HepG2 (cell line): ENCODE measurements around the gene PCDHGA2. TPM values are rescaled to one million over a fixed set of nuclear protein-coding genes. Genes with fewer than 3 reads are reported as not detected.

ENCODE experiments used
- ATF7-NPFF ChIP-seq: sonication (generic); formaldehyde crosslinking; IDR thresholded peaks from 2 replicates; pipeline ENCODE4 v1.8.1; 2023; ENCODE audit warnings: mild to moderate bottlenecking, low read depth, missing genetic modification reagents, moderate library complexity
- CHCHD3 ChIP-seq: sonication (generic); formaldehyde crosslinking; IDR thresholded peaks from 2 replicates; pipeline ENCODE4 v1.8.0; 2022; ENCODE audit warnings: mild to moderate bottlenecking, missing genetic modification reagents, moderate library complexity
- DPF2 ChIP-seq: sonication (generic); formaldehyde crosslinking; IDR thresholded peaks from 2 replicates; pipeline ENCODE4 v1.4.0; 2020; ENCODE audit warnings: mild to moderate bottlenecking, low read depth, missing genetic modification reagents, borderline replicate concordance
- HMGXB4 ChIP-seq, 2 experiments: sonication (generic) in 1 of 2; formaldehyde crosslinking in 1 of 2; IDR thresholded peaks; 2 replicates each; pipeline versions ENCODE4 v1.4.0 to v1.6.1; 2018 to 2020; ENCODE audit warnings: missing genetic modification reagents in 2 of 2, borderline replicate concordance in 1 of 2, low read depth in 1 of 2, mild to moderate bottlenecking in 1 of 2, missing biosample characterization in 1 of 2
- HNF4G ChIP-seq, 2 experiments: sonication (generic) in 1 of 2; formaldehyde crosslinking in 1 of 2; IDR thresholded peaks; 2 replicates each; pipeline versions ENCODE4 v1.4.0 to v1.6.1; 2011 to 2020; ENCODE audit warnings: borderline replicate concordance in 2 of 2, low read depth in 2 of 2, mild to moderate bottlenecking in 2 of 2, low read length in 1 of 2, missing genetic modification reagents in 1 of 2, moderate library complexity in 1 of 2
- HOXA5 ChIP-seq: sonication (generic); formaldehyde crosslinking; IDR thresholded peaks from 2 replicates; pipeline ENCODE4 v1.4.0; 2020; ENCODE audit warnings: missing genetic modification reagents
- KLF16 ChIP-seq, 2 experiments: sonication (generic) in 1 of 2; formaldehyde crosslinking in 1 of 2; IDR thresholded peaks; 2 replicates each; pipeline versions ENCODE4 v1.6.1 to v1.8.0; 2016 to 2023; ENCODE audit warnings: missing genetic modification reagents in 2 of 2, missing compliant biosample characterization in 1 of 2
- PRMT3 ChIP-seq: sonication (generic); formaldehyde crosslinking; IDR thresholded peaks from 2 replicates; pipeline ENCODE4 v1.8.1; 2022; ENCODE audit warnings: low read depth, mild to moderate bottlenecking, moderate library complexity, missing genetic modification reagents, borderline replicate concordance
- SRSF4 ChIP-seq: fragments of 200-400 bp; formaldehyde crosslinking; IDR thresholded peaks from one replicate; pipeline ENCODE4 v1.6.1; 2018; ENCODE audit warnings: mild to moderate bottlenecking, low read depth, low read length, moderate library complexity; ENCODE audit not compliant: poor library complexity, severe bottlenecking
- ZBTB14 ChIP-seq: sonication (generic); formaldehyde crosslinking; IDR thresholded peaks from 2 replicates; pipeline ENCODE4 v1.4.0; 2020; ENCODE audit warnings: missing genetic modification reagents
- ZBTB7A ChIP-seq: sonication (generic); formaldehyde crosslinking; IDR thresholded peaks from 2 replicates; pipeline ENCODE4 v1.8.0; 2022; ENCODE audit warnings: mild to moderate bottlenecking, missing genetic modification reagents
- ZC3H4 ChIP-seq: sonication (generic); formaldehyde crosslinking; IDR thresholded peaks from 2 replicates; pipeline ENCODE4 v1.4.0; 2020; ENCODE audit warnings: missing genetic modification reagents, borderline replicate concordance
- ZNF124 ChIP-seq: sonication (generic); formaldehyde crosslinking; IDR thresholded peaks from 2 replicates; pipeline ENCODE4 v1.4.0; 2020; ENCODE audit warnings: missing genetic modification reagents
- ZNF383 ChIP-seq: sonication (generic); formaldehyde crosslinking; IDR thresholded peaks from 2 replicates; pipeline ENCODE4 v1.4.0; 2020; ENCODE audit warnings: missing genetic modification reagents, mild to moderate bottlenecking, borderline replicate concordance
- ZNF44 ChIP-seq: sonication (generic); formaldehyde crosslinking; IDR thresholded peaks from 2 replicates; pipeline ENCODE4 v1.5.1; 2020; ENCODE audit warnings: mild to moderate bottlenecking, missing genetic modification reagents
- ZNF441 ChIP-seq: sonication (generic); formaldehyde crosslinking; IDR thresholded peaks from 2 replicates; pipeline ENCODE4 v1.7.0; 2021; ENCODE audit warnings: missing genetic modification reagents, borderline replicate concordance
- ZNF557 ChIP-seq: sonication (generic); formaldehyde crosslinking; IDR thresholded peaks from 2 replicates; pipeline ENCODE4 v1.4.0; 2020; ENCODE audit warnings: missing genetic modification reagents
- ZNF782 ChIP-seq: sonication (generic); formaldehyde crosslinking; IDR thresholded peaks from 2 replicates; pipeline ENCODE4 v1.4.0; 2020; ENCODE audit warnings: missing genetic modification reagents, mild to moderate bottlenecking, borderline replicate concordance
- polyA plus RNA-seq, 8 experiments: library from polyadenylated mRNA; depleted of rRNA in 3 of 8; stranded (reverse) in 7 of 8; unstranded in 1 of 8; fragments of >200 nt; fragmentation: Illumina TruSeq in 4 of 8; extraction: Trizol in 4 of 8; gene quantifications; 2 replicates each; pipeline versions ENCODE4 v1.2.1 to v1.2.3, GENCODE V29; 2011 to 2016; ENCODE audit warnings: low read depth in 4 of 8, missing spikeins in 1 of 8, mixed read lengths in 1 of 8; ENCODE audit not compliant: insufficient read depth in 1 of 8
- total RNA-seq, 5 experiments: library from RNA; depleted of rRNA; stranded (reverse); fragments of >200 nt; fragmentation: Illumina TruSeq; extraction: Trizol; gene quantifications; 2 replicates each; pipeline ENCODE4 v1.2.3, GENCODE V29; 2016; ENCODE audit warnings: low read depth in 1 of 5
- TF ChIP-seq, protein P1 (sequence below): sonication (generic); formaldehyde crosslinking; IDR thresholded peaks from 2 replicates; pipeline ENCODE4 v1.4.0; 2020; ENCODE audit warnings: missing genetic modification reagents, mild to moderate bottlenecking, borderline replicate concordance
- TF ChIP-seq, protein P2 (sequence below): sonication (generic); formaldehyde crosslinking; IDR thresholded peaks from 2 replicates; pipeline ENCODE4 v1.4.0; 2020; ENCODE audit warnings: missing genetic modification reagents

PCDHGA2 gene
- total and polyA plus RNA-seq, 2 of the 13 experiments (the other 11 are each of a cell fraction or from before 2014, with no cell fraction given): 0.04 to 0.11 TPM

DNA sequence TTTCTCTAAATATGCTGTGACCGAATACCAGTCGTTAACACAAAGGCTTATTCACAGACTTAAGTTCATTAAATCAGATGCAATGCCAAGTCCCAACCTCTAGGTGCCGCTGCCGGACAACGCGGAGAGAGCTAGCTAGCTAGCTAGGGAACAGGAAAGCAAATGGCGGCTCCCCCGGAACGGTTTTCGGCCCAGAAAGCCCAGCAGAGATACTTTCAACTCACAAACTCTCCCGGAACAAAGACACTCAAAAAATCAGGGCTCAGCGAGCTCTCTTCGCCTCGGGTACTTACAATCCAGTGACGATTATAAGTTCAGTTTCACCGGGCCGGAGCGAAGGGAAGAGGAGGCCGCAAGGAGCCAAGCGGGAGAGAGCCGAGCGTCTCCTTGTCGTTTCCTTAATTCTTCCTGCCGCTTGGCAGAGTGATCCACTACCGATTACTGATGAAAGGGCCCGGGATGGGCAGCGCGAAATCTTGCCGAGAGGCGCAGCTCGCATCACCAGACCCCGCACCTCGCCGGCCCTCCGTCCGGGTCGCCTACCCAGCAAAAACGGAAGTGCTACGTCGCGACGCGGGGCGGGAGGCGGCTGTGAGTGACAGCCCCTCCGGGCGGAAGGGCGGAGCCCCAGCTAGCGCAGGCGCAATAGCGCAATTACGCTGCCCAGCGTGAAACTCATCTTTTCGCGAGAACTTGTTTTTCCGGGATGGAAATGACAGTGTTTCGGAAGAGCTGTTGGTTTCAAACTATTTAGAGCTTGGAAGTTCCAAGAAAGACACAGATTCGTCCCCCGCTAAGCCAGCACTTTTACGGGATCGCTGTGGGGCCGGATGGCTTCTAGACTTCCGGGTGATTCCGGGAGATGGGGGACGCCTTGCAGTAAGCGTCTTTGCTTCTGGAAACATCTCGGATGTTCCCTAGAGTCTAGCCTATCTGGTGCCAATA lies 18.1 kb upstream of the PCDHGA2 start, which contains the start of gene TAF7 (continued):
- peak; percentile 43; the same call in 1 of the 2 replicates for TF ChIP-seq ZNF441 (CRISPR knock-in tag)
- TF ChIP-seq ZNF557 (CRISPR knock-in tag): no peak; the same call in 1 of the 2 replicates
- no peak for TF ChIP-seq HNF4G (IDR thresholded peaks at IDR 0.05; ENCODE audit: borderline replicate concordance, low read depth, low read length)
- peak; percentile 80; the same call in 1 of the 2 replicates for TF ChIP-seq HNF4G (CRISPR knock-in tag; IDR thresholded peaks at IDR 0.05; ENCODE audit: borderline replicate concordance, low read depth)
- TF ChIP-seq ZNF44 (CRISPR knock-in tag): peak; percentile 42
- TF ChIP-seq, protein P1, sequence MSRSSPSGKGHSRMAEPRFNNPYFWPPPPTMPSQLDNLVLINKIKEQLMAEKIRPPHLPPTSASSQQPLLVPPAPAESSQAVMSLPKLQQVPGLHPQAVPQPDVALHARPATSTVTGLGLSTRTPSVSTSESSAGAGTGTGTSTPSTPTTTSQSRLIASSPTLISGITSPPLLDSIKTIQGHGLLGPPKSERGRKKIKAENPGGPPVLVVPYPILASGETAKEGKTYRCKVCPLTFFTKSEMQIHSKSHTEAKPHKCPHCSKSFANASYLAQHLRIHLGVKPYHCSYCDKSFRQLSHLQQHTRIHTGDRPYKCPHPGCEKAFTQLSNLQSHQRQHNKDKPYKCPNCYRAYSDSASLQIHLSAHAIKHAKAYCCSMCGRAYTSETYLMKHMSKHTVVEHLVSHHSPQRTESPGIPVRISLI (CRISPR knock-in tag): no peak
- TF ChIP-seq ZC3H4: no peak
- peak; percentile 75 for TF ChIP-seq HOXA5
- TF ChIP-seq ZBTB7A (CRISPR knock-in tag): no peak; the same call in 1 of the 2 replicates
- no peak for TF ChIP-seq PRMT3 (CRISPR knock-in tag)
- TF ChIP-seq ZBTB14: no peak; the same call in 1 of the 2 replicates
- TF ChIP-seq HMGXB4 (CRISPR knock-in tag; IDR thresholded peaks at IDR 0.05; ENCODE audit: borderline replicate concordance in 1 of 2, low read depth in 1 of 2): peak; percentile 78 to 93
- TF ChIP-seq SRSF4: no peak
- peak; percentile 70; the same call in 1 of the 2 replicates for TF ChIP-seq ZNF782 (CRISPR knock-in tag)
- TF ChIP-seq ZNF124 (CRISPR knock-in tag): peak; percentile 44; the same call in 1 of the 2 replicates
- TF ChIP-seq DPF2: no peak
- TF ChIP-seq ATF7-NPFF: peak; percentile 46; the same call in 1 of the 2 replicates
- TF ChIP-seq, protein P2, sequence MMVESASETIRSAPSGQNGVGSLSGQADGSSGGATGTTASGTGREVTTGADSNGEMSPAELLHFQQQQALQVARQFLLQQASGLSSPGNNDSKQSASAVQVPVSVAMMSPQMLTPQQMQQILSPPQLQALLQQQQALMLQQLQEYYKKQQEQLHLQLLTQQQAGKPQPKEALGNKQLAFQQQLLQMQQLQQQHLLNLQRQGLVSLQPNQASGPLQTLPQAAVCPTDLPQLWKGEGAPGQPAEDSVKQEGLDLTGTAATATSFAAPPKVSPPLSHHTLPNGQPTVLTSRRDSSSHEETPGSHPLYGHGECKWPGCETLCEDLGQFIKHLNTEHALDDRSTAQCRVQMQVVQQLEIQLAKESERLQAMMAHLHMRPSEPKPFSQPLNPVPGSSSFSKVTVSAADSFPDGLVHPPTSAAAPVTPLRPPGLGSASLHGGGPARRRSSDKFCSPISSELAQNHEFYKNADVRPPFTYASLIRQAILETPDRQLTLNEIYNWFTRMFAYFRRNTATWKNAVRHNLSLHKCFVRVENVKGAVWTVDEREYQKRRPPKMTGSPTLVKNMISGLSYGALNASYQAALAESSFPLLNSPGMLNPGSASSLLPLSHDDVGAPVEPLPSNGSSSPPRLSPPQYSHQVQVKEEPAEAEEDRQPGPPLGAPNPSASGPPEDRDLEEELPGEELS (CRISPR knock-in tag): no peak
- TF ChIP-seq ZNF383: 0 out of 2 replicates have a peak, but pooled peaks have one; percentile 29
- TF ChIP-seq KLF16 (CRISPR knock-in tag; IDR thresholded peaks at IDR 0.05): 0 out of 4 replicates have a peak, but pooled peaks of 1 of the 2 experiments have one; percentile 40
- TF ChIP-seq CHCHD3 (CRISPR knock-in tag): 0 out of 2 replicates have a peak, but pooled peaks have one; percentile 22
